ENCODE results near the gene FGFRL1.

Gene FGFRL1

GRCh38 chr4:1011022-1011665 lies at the start of gene FGFRL1:
Gene FGFRL1 (plus strand): TSS chr4:1011626. CDS start chr4:1012486, 860 bp downstream.
- DNase-seq (ENCODE audit: low read depth in 2 of 2, low spot score in 1 of 2), result peak; percentile 75 to 82

GRCh38 chr4:962231-963208 lies 48.9 kb upstream of the FGFRL1 start:
- DNase-seq (ENCODE audit: low read depth in 2 of 2, low spot score in 1 of 2), result no peak

GRCh38 chr4:963276-964225 lies 47.9 kb upstream of the FGFRL1 start:
- no peak for DNase-seq (ENCODE audit: low read depth in 2 of 2, low spot score in 1 of 2)

DNA sequence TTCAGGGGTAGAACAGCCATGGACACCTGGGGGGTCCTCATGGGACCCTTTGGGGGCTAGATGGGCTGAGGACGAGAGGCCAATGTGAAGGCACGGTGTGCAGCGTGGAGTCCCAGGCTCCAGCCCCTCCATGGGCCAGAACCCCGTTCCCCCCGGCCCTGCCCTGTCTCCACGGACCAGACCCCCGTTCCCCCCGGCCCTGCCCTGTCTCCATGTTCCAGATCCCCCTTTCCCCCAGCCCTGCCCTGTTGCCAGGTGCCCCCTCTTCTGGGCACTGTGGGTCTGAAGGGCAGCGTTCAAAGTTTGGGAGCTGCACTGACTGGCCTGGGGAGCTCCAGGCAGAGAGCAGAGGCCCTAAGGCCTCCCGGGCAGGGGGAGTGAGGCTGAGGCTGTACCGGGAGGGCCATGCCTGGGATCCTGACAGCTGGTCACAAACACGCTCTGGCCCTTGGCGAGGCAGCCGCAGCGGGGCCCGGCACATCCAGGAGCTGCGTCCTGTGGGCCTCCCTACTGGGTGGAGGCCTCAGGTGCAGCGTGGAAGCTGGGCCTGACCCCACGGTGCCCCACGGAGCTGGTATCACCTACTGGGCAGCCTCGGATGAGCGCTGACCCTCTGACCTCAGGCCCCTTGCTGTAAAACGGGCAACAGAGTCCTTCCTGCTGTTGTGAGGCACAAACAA lies 46.9 kb upstream of the FGFRL1 start:
- DNase-seq (ENCODE audit: low read depth in 2 of 2, low spot score in 1 of 2), result no peak

DNA sequence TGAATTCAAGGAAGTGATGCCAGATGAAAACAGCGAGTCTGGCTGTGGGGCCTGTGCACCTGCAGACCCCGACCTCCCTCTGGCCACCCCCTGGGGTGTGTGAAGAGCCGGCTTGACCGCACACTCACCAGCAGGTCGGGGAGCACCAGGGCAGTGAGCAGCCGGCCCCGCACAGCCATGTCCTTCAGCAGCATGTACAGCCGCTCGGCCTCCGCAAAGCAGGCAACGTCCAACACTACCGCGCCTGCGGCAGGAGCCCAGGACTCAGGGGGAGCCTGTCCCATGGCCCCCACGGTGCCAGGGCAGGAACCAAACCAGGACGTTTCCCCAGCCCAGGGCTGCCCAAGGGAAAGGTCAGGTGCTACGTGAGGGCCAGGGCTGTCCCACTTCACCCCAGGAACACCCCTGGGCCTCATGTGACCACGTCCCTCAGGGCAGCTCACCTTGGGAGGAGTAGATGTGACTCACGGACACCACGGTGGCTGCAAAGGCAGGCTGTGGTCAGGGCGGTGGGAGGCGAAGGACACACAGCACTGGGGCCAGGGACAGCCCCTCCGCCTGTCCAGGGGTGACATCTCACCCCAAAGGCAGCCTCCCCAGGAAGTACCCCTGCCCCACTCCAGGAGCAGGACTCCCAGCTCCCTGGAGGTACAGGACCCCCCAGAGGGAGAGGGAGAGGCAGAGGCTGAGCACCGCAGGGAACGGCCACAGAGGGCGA lies 46.2 kb upstream of the FGFRL1 start:
- DNase-seq (ENCODE audit: low read depth in 2 of 2, low spot score in 1 of 2), result no peak

DNA sequence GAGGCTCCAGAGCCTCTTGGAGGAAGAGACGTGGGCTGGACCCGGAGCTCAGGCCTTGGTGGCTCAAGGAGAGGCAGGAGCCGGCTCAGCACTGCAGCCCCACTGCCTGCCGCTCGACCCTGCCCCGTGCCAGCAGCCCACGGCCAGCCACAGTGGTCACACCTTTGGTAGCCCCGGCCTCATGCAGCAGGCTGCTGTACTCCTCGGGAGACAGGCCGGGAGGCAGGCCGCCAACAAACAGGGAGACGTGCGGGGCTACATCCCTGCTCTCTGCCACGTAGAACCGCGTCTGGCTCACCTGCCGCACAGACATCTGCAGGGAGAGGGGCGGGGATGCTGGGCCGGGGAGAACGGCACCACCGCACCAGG lies 45.7 kb upstream of the FGFRL1 start:
- DNase-seq (ENCODE audit: low read depth in 2 of 2, low spot score in 1 of 2), result no peak

GRCh38 chr4:966266-967112 lies 44.9 kb upstream of the FGFRL1 start:
- no peak for DNase-seq (ENCODE audit: low read depth in 2 of 2, low spot score in 1 of 2)

GRCh38 chr4:967113-968104 lies 44.0 kb upstream of the FGFRL1 start:
- no peak for DNase-seq (ENCODE audit: low read depth in 2 of 2, low spot score in 1 of 2)

DNA sequence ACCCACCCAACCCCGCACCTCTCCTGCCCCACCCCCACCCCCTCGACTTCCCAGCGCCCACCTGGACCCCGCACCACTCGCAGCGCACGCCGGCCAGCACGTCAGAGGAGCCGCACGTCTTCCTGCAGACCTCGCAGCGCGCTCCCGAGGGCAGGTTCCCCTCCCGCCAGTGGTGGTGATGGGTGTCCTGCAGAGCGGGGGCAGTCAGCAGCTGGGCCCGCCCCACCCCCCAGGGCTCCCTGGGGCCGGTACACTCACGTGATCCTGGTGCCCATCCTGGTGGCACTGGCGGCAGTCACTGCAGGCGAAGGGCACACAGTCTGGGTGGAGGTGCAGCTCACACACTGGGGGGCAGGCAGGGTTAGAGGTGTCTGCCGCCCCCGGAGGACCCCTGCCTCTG lies 43.2 kb upstream of the FGFRL1 start:
- no peak for DNase-seq (ENCODE audit: low read depth in 2 of 2, low spot score in 1 of 2)

GRCh38 chr4:968621-969394 lies 42.6 kb upstream of the FGFRL1 start:
- DNase-seq (ENCODE audit: low read depth in 2 of 2, low spot score in 1 of 2), result no peak

DNA sequence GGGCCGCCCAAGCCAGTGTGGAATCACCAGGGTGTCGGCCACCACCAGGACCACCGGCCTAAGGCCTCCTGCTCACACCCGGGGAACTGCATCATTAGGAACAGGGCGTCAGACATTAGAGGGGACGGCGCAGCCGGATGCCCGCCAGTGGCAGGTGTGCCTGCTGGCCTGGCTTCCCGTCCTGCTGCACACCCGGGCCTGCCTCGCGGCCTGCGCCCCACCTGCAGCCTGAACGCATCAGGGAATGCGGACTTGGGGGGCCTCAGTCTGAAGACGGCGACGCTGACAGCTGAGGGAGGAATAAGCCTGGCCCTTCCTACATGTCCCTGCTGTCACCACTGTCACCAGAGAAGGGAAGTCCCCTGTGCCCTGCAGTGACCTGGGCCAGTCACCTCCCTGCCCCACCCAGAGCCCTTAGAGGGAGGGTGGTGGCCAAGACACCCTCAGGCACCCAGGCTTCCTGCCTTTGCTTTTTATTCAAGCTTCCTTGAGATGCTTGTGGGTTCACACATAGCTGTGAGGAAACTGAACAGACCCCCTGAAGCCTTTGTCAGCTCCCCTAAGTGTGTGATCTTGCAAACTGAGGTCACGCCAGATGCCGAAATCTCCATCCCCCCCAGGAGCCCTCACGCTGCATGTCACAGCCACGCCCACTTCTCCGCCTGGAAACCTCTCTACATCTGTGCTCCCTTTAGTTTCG lies 41.2 kb upstream of the FGFRL1 start:
- peak in 1 of 2 donors; percentile 37 for DNase-seq (ENCODE audit: low read depth in 2 of 2, low spot score in 1 of 2)

DNA sequence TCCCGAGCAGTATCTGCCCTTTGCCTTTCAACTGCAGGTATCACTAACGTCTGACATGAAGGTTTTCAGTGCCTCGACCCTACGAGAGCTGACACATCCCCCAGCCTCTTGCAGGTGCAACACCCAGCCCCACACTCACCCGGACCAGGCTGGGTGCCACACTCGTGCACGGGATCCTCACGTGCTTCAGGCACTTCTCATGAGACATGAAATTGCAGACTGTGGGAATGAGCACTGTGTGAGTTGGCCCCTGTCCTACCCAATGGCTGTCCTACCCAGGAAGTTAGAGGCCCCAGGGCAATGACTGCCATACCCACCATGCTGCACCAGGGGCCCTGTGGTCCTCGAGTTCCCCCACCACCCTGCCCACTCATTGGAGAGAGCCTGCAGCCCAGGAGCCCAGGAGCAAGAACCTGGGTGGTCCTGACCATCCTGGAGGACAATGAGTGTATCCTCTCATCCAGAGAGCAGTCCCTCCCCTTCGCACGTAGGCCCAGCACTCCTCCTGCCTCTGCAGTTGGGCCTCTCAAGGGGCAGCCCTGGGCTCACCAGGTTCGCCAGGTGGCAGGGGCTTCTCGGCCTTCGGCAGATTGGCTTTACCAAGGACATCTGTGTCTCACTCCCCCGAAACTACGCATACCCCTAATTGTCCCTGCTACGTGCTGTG lies 40.4 kb upstream of the FGFRL1 start:
- no peak for DNase-seq (ENCODE audit: low read depth in 2 of 2, low spot score in 1 of 2)

DNA sequence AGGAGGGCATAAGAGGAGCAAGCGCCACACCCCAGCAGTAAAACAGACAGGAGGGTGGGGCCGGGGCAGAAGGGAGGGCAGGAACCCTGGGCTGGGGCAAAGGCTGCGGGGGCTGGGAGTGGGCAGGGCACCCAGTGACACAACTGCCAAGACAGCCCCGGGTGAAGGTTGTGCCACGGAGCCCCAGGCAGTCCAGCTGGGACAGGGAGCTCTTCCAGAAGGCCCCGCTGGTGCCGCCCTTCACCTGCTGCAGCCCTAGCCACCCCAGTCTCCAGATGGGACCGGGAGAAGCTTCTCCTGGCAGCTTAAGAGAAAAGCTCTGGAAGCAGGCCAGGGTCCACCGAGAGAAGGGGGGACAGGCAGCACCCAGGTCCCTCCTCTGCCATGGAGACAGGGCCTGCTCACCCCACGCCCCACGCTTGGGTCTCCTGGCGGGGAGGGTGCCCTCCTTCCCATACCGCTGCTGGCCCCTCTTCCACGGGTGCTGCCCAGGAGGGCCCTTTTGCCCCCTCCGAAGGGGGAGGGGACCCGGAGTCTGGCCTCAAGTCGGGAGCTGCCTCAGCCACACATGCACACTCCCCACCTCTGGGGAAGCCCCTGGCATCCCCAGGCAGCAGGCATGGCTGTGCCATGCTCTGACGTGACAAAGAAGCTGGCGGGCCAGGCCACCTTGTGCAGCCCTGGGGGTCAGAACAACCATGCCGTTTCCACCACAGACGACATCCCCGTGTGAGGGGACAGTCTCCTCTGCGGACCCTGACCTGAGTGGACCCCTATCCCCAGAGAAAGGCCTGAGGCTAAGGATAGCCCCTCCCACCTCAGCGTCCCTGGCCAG lies 39.5 kb upstream of the FGFRL1 start:
- DNase-seq (ENCODE audit: low read depth in 2 of 2, low spot score in 1 of 2), result no peak

GRCh38 chr4:972651-973424 lies 38.6 kb upstream of the FGFRL1 start:
- DNase-seq (ENCODE audit: low read depth in 2 of 2, low spot score in 1 of 2), result peak; percentile 47 to 68

All from stimulated activated CD8-positive, alpha-beta memory T cell treated with anti-CD3 and anti-CD28 coated beads, Interleukin-4, amount 100 ng/mL, for 4 hours (primary cell).